CD4-positive, alpha-beta memory T cell (primary cell): ENCODE data around the gene FGFR2. TPM values are rescaled to one million over a fixed set of nuclear protein-coding genes. Genes with fewer than 3 reads are reported as not detected.

Experiments
- CTCF ChIA-PET: fragments of 350-600 bp; sonication (Branson Sonifier 250); formaldehyde crosslinking; loops from one replicate; lab custom pipeline; 2021; ENCODE audit warnings: inconsistent platforms; ENCODE audit not compliant: partially characterized antibody; lab: Charles Lee
- POLR2A ChIA-PET: fragments of 350-600 bp; sonication (Branson Sonifier 250); formaldehyde crosslinking; loops from one replicate; lab custom pipeline; 2021; ENCODE audit not compliant: partially characterized antibody; lab: Charles Lee
- DNase-seq, 5 donors: peaks; one replicate each; pipeline versions ENCODE4 v3.0.0 to v3.0.0-alpha.2; 2020 to 2022; ENCODE audit warnings: mixed read lengths in 1 of 5
- H3K27ac ChIP-seq: one replicate; pipeline ENCODE4 v1.7.0; 2013; ENCODE audit warnings: low read depth, low read length
- H3K27me3 ChIP-seq: 2 replicates; pipeline ENCODE4 v1.7.0; 2013; ENCODE audit warnings: mild to moderate bottlenecking, low read length, moderate library complexity; ENCODE audit not compliant: insufficient read depth
- H3K36me3 ChIP-seq: 2 replicates; pipeline ENCODE4 v1.7.0; 2013; ENCODE audit warnings: mild to moderate bottlenecking, low read length, moderate library complexity; ENCODE audit not compliant: insufficient read depth
- H3K4me1 ChIP-seq: 2 replicates; pipeline ENCODE4 v1.7.0; 2013; ENCODE audit warnings: mild to moderate bottlenecking, low read length, moderate library complexity; ENCODE audit not compliant: insufficient read depth
- H3K4me3 ChIP-seq, 2 donors: one replicate each; pipeline ENCODE4 v1.7.0; 2013; ENCODE audit warnings: low read length in 2 of 2, mild to moderate bottlenecking in 1 of 2
- H3K9me3 ChIP-seq, 2 donors: one replicate each; pipeline ENCODE4 v1.7.0; 2013; ENCODE audit warnings: low read length in 2 of 2, control low read depth in 1 of 2; ENCODE audit not compliant: control insufficient read depth in 1 of 2
- H3K27ac Mint-ChIP-seq, 7 donors: one replicate each; pipeline ENCODE4 v1.8.0; 2020 to 2021; ENCODE audit warnings: mixed read lengths in 7 of 7, mild to moderate bottlenecking in 6 of 7, inconsistent platforms in 3 of 7, moderate library complexity in 3 of 7
- H3K27me3 Mint-ChIP-seq, 2 donors: one replicate each; pipeline ENCODE4 v1.8.0; 2020 to 2021; ENCODE audit warnings: mixed read lengths in 2 of 2
- H3K36me3 Mint-ChIP-seq, 2 donors: one replicate each; pipeline ENCODE4 v1.8.0; 2020 to 2021; ENCODE audit warnings: mixed read lengths in 2 of 2, inconsistent platforms in 1 of 2, mild to moderate bottlenecking in 1 of 2
- H3K4me1 Mint-ChIP-seq, 4 donors: one replicate each; pipeline ENCODE4 v1.8.0; 2020 to 2021; ENCODE audit warnings: mixed read lengths in 4 of 4, mild to moderate bottlenecking in 1 of 4
- H3K4me3 Mint-ChIP-seq, 8 donors: one replicate each; pipeline ENCODE4 v1.8.0; 2020 to 2021; ENCODE audit warnings: mixed read lengths in 8 of 8, mild to moderate bottlenecking in 7 of 8, moderate library complexity in 6 of 8, inconsistent platforms in 3 of 8
- H3K9me3 Mint-ChIP-seq, 8 donors: one replicate each; pipeline ENCODE4 v1.8.0; 2020 to 2021; ENCODE audit warnings: mixed read lengths in 8 of 8, mild to moderate bottlenecking in 5 of 8, inconsistent platforms in 3 of 8, moderate library complexity in 1 of 8
- intact Hi-C: fragments of 100-400 bp; cut with micrococcal nuclease; formaldehyde crosslinking; loops from one replicate; pipeline ENCODE4 v1.15.1; 2023
- polyA plus RNA-seq, 2 donors: library from polyadenylated mRNA; unstranded; fragments of 300-500 nt; fragmentation: Illumina TruSeq; gene quantifications; one replicate each; pipeline ENCODE4 v1.2.3, GENCODE V29; 2021
- total RNA-seq, 2 experiments: library from RNA; stranded (reverse); gene quantifications; one replicate each; pipeline ENCODE4 v1.2.3, GENCODE V29; 2021

FGFR2 gene
- total and polyA plus RNA-seq, 4 experiments from 2014 or later, result 0.58 to 1.0 (median 0.90) TPM; not detected in 1

GRCh38 chr10:121574519-121575166 is 23.6 kb downstream of the FGFR2 start:
- ChIA-PET POLR2A (no interaction called here), CTCF (no interaction called here)
- Mint-ChIP-seq H3K4me3 (no peak overlapping the region), H3K27ac (no peak overlapping the region), H3K9me3 (no peaks in the 10 kb centered on the region), H3K27me3 (no peaks in the 10 kb centered on the region), H3K36me3 (no peaks in the 10 kb centered on the region), H3K4me1 (no peaks in the 10 kb centered on the region)
- H3K36me3 ChIP-seq, result no peaks in the 10 kb centered on the region
- no peak for DNase-seq
- no peaks in the 10 kb centered on the region for H3K4me1 ChIP-seq
- H3K27me3 ChIP-seq, result no peaks in the 10 kb centered on the region
- no peaks in the 10 kb centered on the region for H3K9me3 ChIP-seq
- no peak overlapping the region for H3K27ac ChIP-seq
- H3K4me3 ChIP-seq, result no peak overlapping the region
- intact Hi-C loops, result no loop called here

GRCh38 chr10:121573538-121573941 is 24.7 kb downstream of the FGFR2 start:
- H3K27ac Mint-ChIP-seq, result no peak overlapping the region
- no peaks in the 10 kb centered on the region for H3K9me3 Mint-ChIP-seq
- no peaks in the 10 kb centered on the region for H3K4me1 Mint-ChIP-seq
- no peaks in the 10 kb centered on the region for H3K36me3 Mint-ChIP-seq
- no peaks in the 10 kb centered on the region for H3K27me3 ChIP-seq
- no peak overlapping the region for H3K4me3 Mint-ChIP-seq
- POLR2A ChIA-PET, result no interaction called here
- intact Hi-C loops, result no loop called here
- no peak for DNase-seq
- CTCF ChIA-PET, result no interaction called here
- H3K27ac ChIP-seq, result no peak overlapping the region
- H3K4me3 ChIP-seq, result no peak overlapping the region
- H3K36me3 ChIP-seq, result no peaks in the 10 kb centered on the region
- H3K27me3 Mint-ChIP-seq, result no peaks in the 10 kb centered on the region
- no peaks in the 10 kb centered on the region for H3K4me1 ChIP-seq
- H3K9me3 ChIP-seq, result no peaks in the 10 kb centered on the region

- H3K27me3 Mint-ChIP-seq, result no peaks in the 10 kb centered on the region
- no peaks in the 10 kb centered on the region for H3K36me3 Mint-ChIP-seq
- Histone ChIP-seq H3K9me3 (no peaks in the 10 kb centered on the region), H3K27ac (no peak overlapping the region), H3K4me3 (no peak overlapping the region), H3K36me3 (no peaks in the 10 kb centered on the region), H3K27me3 (no peaks in the 10 kb centered on the region), H3K4me1 (no peaks in the 10 kb centered on the region)
- H3K27ac Mint-ChIP-seq, result no peak overlapping the region
- ChIA-PET POLR2A (no interaction called here), CTCF (no interaction called here)
- H3K9me3 Mint-ChIP-seq, result no peaks in the 10 kb centered on the region
- intact Hi-C loops, result no loop called here
- DNase-seq, result no peak
- no peaks in the 10 kb centered on the region for H3K4me1 Mint-ChIP-seq
- no peak overlapping the region for H3K4me3 Mint-ChIP-seq
These were observed 25.2 kb downstream of the FGFR2 start for GRCh38 chr10:121572859-121573537.

- Mint-ChIP-seq H3K27ac (no peak overlapping the region), H3K36me3 (no peaks in the 10 kb centered on the region), H3K4me3 (no peak overlapping the region), H3K4me1 (no peaks in the 10 kb centered on the region), H3K9me3 (peaks cover 0 to 3% (median 0%) of the 10 kb centered on the region in 8 donors), H3K27me3 (no peaks in the 10 kb centered on the region)
- Histone ChIP-seq H3K27me3 (no peaks in the 10 kb centered on the region), H3K9me3 (no peaks in the 10 kb centered on the region), H3K4me3 (no peak overlapping the region), H3K27ac (no peak overlapping the region), H3K4me1 (no peaks in the 10 kb centered on the region), H3K36me3 (no peaks in the 10 kb centered on the region)
- POLR2A ChIA-PET, result no interaction called here
- CTCF ChIA-PET, result no interaction called here
- intact Hi-C loops, result no loop called here
- no peak for DNase-seq
These were observed 27.9 kb downstream of the FGFR2 start for GRCh38 chr10:121570315-121570714.

GRCh38 chr10:121568275-121568674 is 30.0 kb downstream of the FGFR2 start:
- H3K27me3 Mint-ChIP-seq, result no peaks in the 10 kb centered on the region
- no peak overlapping the region for H3K4me3 Mint-ChIP-seq
- ChIA-PET CTCF (no interaction called here), POLR2A (no interaction called here)
- no peaks in the 10 kb centered on the region for H3K4me1 Mint-ChIP-seq
- Histone ChIP-seq H3K27ac (no peak overlapping the region), H3K36me3 (no peaks in the 10 kb centered on the region), H3K27me3 (no peaks in the 10 kb centered on the region), H3K9me3 (no peaks in the 10 kb centered on the region), H3K4me1 (no peaks in the 10 kb centered on the region), H3K4me3 (no peak overlapping the region)
- H3K9me3 Mint-ChIP-seq, result peaks cover 0 to 3% (median 0%) of the 10 kb centered on the region in 8 donors
- no peak overlapping the region for H3K27ac Mint-ChIP-seq
- no peak for DNase-seq
- H3K36me3 Mint-ChIP-seq, result no peaks in the 10 kb centered on the region
- intact Hi-C loops, result no loop called here

- ChIA-PET POLR2A (no interaction called here), CTCF (no interaction called here)
- peaks cover 0 to 3% (median 0%) of the 10 kb centered on the region in 8 donors for H3K9me3 Mint-ChIP-seq
- no peak overlapping the region for H3K27ac ChIP-seq
- no peaks in the 10 kb centered on the region for H3K36me3 Mint-ChIP-seq
- intact Hi-C loops, result no loop called here
- no peak overlapping the region for H3K27ac Mint-ChIP-seq
- no peaks in the 10 kb centered on the region for H3K27me3 Mint-ChIP-seq
- H3K4me3 Mint-ChIP-seq, result no peak overlapping the region
- H3K4me3 ChIP-seq, result no peak overlapping the region
- DNase-seq, result no peak
- H3K36me3 ChIP-seq, result no peaks in the 10 kb centered on the region
- H3K27me3 ChIP-seq, result no peaks in the 10 kb centered on the region
- no peaks in the 10 kb centered on the region for H3K4me1 ChIP-seq
- no peaks in the 10 kb centered on the region for H3K9me3 ChIP-seq
- H3K4me1 Mint-ChIP-seq, result no peaks in the 10 kb centered on the region
These were observed 30.7 kb downstream of the FGFR2 start for GRCh38 chr10:121567569-121567968.

GRCh38 chr10:121566755-121567154 is 31.5 kb downstream of the FGFR2 start:
- no peak overlapping the region for H3K27ac Mint-ChIP-seq
- no peaks in the 10 kb centered on the region for H3K36me3 ChIP-seq
- no peaks in the 10 kb centered on the region for H3K4me1 Mint-ChIP-seq
- no peaks in the 10 kb centered on the region for H3K27me3 Mint-ChIP-seq
- no peak overlapping the region for H3K4me3 ChIP-seq
- H3K36me3 Mint-ChIP-seq, result no peaks in the 10 kb centered on the region
- no peaks in the 10 kb centered on the region for H3K4me1 ChIP-seq
- no peak for DNase-seq
- intact Hi-C loops, result no loop called here
- no peak overlapping the region for H3K4me3 Mint-ChIP-seq
- H3K27ac ChIP-seq, result no peak overlapping the region
- H3K9me3 Mint-ChIP-seq, result peaks cover 0 to 3% (median 0%) of the 10 kb centered on the region in 8 donors
- CTCF ChIA-PET, result no interaction called here
- H3K27me3 ChIP-seq, result no peaks in the 10 kb centered on the region
- no peaks in the 10 kb centered on the region for H3K9me3 ChIP-seq
- POLR2A ChIA-PET, result no interaction called here
